Uterus (tissue), 4 donors: ENCODE data around the gene SMTN. TPM values are rescaled to one million over a fixed set of nuclear protein-coding genes. Genes with fewer than 3 reads are reported as not detected.
A peak's percentile ranks its signal among the peaks of the same experiment; 100 is the strongest.
"Not testable (repeated sequence)": the region's sequence is repeated elsewhere in the genome, so short reads cannot be mapped to it uniquely, and the experiment has no call there.

ENCODE experiments used
- DNase-seq, 2 donors: peaks; one replicate each; pipeline ENCODE4 v3.0.0-alpha.2; 2019 to 2020
- H3K27ac ChIP-seq, 2 donors: fragments of 200-600 bp; sonication (generic); 1 replicate in 1 of 2; 2 replicates in 1 of 2; pipeline ENCODE4 v1.5.1; 2016 to 2018
- H3K27me3 ChIP-seq, 2 donors: fragments of 200-600 bp; sonication (generic); one replicate each; pipeline ENCODE4 v1.5.1; 2018 to 2019; ENCODE audit warnings: control low read depth in 1 of 2
- H3K36me3 ChIP-seq, 2 donors: fragments of 200-600 bp; sonication (generic); one replicate each; pipeline ENCODE4 v1.5.1; 2019; ENCODE audit warnings: control low read depth in 1 of 2
- H3K4me1 ChIP-seq, 2 donors: fragments of 200-600 bp; sonication (generic); one replicate each; pipeline ENCODE4 v1.5.1; 2018 to 2019; ENCODE audit warnings: control low read depth in 1 of 2
- H3K4me3 ChIP-seq, 2 donors: fragments of 200-600 bp; sonication (generic); 1 replicate in 1 of 2; 2 replicates in 1 of 2; pipeline ENCODE4 v1.5.1; 2018 to 2019; ENCODE audit warnings: mild to moderate bottlenecking in 1 of 2
- H3K9me3 ChIP-seq, 2 donors: fragments of 200-600 bp; sonication (generic); one replicate each; pipeline ENCODE4 v1.5.1; 2019; ENCODE audit warnings: control low read depth in 1 of 2
- CTCF ChIP-seq, 4 experiments: fragments of 200-600 bp in 2 of 4; fragments of 450-650 bp in 2 of 4; sonication (generic) in 2 of 4; IDR thresholded peaks; one replicate each; pipeline ENCODE4 v1.5.1; 2016 to 2019; ENCODE audit warnings: antibody characterized with exemption in 4 of 4, mild to moderate bottlenecking in 2 of 4, moderate library complexity in 1 of 4
- POLR2A ChIP-seq, 2 donors: fragments of 450-650 bp; IDR thresholded peaks; one replicate each; pipeline ENCODE4 v1.6.1; 2016; ENCODE audit warnings: antibody characterized with exemption in 2 of 2, mild to moderate bottlenecking in 1 of 2, moderate library complexity in 1 of 2
- intact Hi-C: fragments of 100-400 bp; cut with DNase I; formaldehyde crosslinking; loops from one replicate; pipeline ENCODE4 v1.15.1; 2023; ENCODE audit warnings: low total_unique reads
- total RNA-seq, 4 donors: library from RNA; depleted of rRNA in 3 of 4; stranded (reverse); fragments of >200 nt in 3 of 4; gene quantifications; one replicate each; pipeline versions ENCODE4 v1.1.0 to v1.2.4, GENCODE V29; 2014 to 2023
- donor health status: DM: yes; HTN: yes; CAD: no.

Gene SMTN
- total RNA-seq, 4 donors from 2014 or later, result 182 to 647 (median 274) TPM

- DNase-seq, result peak; percentile 43 to 65
- intact Hi-C loops, result no loop called here
- Histone ChIP-seq H3K9me3 (no peaks in the 10 kb centered on the region), H3K27ac (peak overlapping the region; percentile 96 to 100), H3K27me3 (no peaks in the 10 kb centered on the region), H3K36me3 (no peaks in the 10 kb centered on the region), H3K4me1 (peaks cover 0 to 3% of the 10 kb centered on the region in 2 donors), H3K4me3 (peak overlapping the region; percentile 90 to 95)
- TF ChIP-seq POLR2A (IDR thresholded peaks at IDR 0.05), result no peak
These were observed 25.6 kb downstream of the SMTN start for GRCh38 chr22:31106731-31107177.

GRCh38 chr22:31107178-31107893 is 26.2 kb downstream of the SMTN start, which contains the start of gene SELENOM:
Gene SELENOM, minus strand, starts transcription at chr22:31107568. Its CDS starts 63 bp downstream, at chr22:31107505.
- intact Hi-C loops, result no loop called here
- peak within 1 kb of the TSS; percentile 96 to 100 for H3K27ac ChIP-seq
- H3K27me3 ChIP-seq, result no peaks in the 10 kb centered on the region
- DNase-seq, result peak; percentile 98 to 99
- H3K36me3 ChIP-seq, result no peaks in the 10 kb centered on the region
- no peaks in the 10 kb centered on the region for H3K9me3 ChIP-seq
- H3K4me1 ChIP-seq, result no peaks in the 10 kb centered on the region
- peak within 1 kb of the TSS; percentile 90 to 95 for H3K4me3 ChIP-seq
- TF ChIP-seq CTCF (IDR thresholded peaks at IDR 0.05) (peak; percentile 97 to 99 (median 98)), POLR2A (IDR thresholded peaks at IDR 0.05) (peak; percentile 84 to 98)

- peak overlapping the region; percentile 86 to 96 for H3K27ac ChIP-seq
- no peak for DNase-seq
- H3K4me3 ChIP-seq, result peak overlapping the region; percentile 32 to 90
- no peaks in the 10 kb centered on the region for H3K4me1 ChIP-seq
- H3K9me3 ChIP-seq, result no peaks in the 10 kb centered on the region
- H3K27me3 ChIP-seq, result no peaks in the 10 kb centered on the region
- TF ChIP-seq POLR2A (IDR thresholded peaks at IDR 0.05), result no peak
- TF ChIP-seq CTCF (IDR thresholded peaks at IDR 0.05), result no peak
- no peaks in the 10 kb centered on the region for H3K36me3 ChIP-seq
- intact Hi-C loops, result no loop called here
These were observed 26.7 kb downstream of the SMTN start for GRCh38 chr22:31107894-31108218.

- H3K27me3 ChIP-seq, H3K4me1 ChIP-seq, H3K36me3 ChIP-seq, DNase-seq, H3K9me3 ChIP-seq, H3K4me3 ChIP-seq, intact Hi-C loops, H3K27ac ChIP-seq: not testable (repeated sequence)
These were observed 31.5 kb downstream of the SMTN start for GRCh38 chr22:31112547-31113091.

GRCh38 chr22:31118046-31118820 is 37.1 kb downstream of the SMTN start:
- intact Hi-C loops, result no loop called here
- H3K9me3 ChIP-seq, result no peaks in the 10 kb centered on the region
- DNase-seq, result no peak
- H3K4me1 ChIP-seq, result peaks cover 0 to 4% of the 10 kb centered on the region in 2 donors
- H3K4me3 ChIP-seq, result no peak overlapping the region
- H3K36me3 ChIP-seq, result no peaks in the 10 kb centered on the region
- no peak overlapping the region for H3K27ac ChIP-seq
- no peak for TF ChIP-seq CTCF (IDR thresholded peaks at IDR 0.05)
- TF ChIP-seq POLR2A (IDR thresholded peaks at IDR 0.05), result no peak
- H3K27me3 ChIP-seq, result no peaks in the 10 kb centered on the region
